GM12878 (cell line): ENCODE data around the gene AKAP13. TPM values are rescaled to one million over a fixed set of nuclear protein-coding genes. Genes with fewer than 3 reads are reported as not detected.

Experiments
- ATAC-seq: fragments of 200-7000 bp; cut with Tn5 transposase; 3 replicates; pipeline ENCODE4 v1.9.1; 2020; ENCODE audit warnings: mild to moderate bottlenecking, moderate library complexity
- BruUV-seq: library from RNA; stranded (reverse); fragments of 400-500 nt; replicated peaks from 2 replicates; lab custom pipeline; 2021; lab: Mats Ljungman, UMichigan
- CTCF ChIA-PET: fragments of 300-600 bp; sonication (Branson Sonifier 250); formaldehyde crosslinking; extraction: SDS; loops from one replicate; lab custom pipeline; 2021; ENCODE audit warnings: inconsistent platforms; lab: Yijun Ruan, JAX
- POLR2A ChIA-PET: fragments of 350-600 bp; formaldehyde crosslinking; extraction: SDS; loops from one replicate; lab custom pipeline; 2021; ENCODE audit warnings: inconsistent platforms; lab: Charles Lee
- RAD21 ChIA-PET: fragments of 300-600 bp; sonication (Branson Sonifier 250); formaldehyde crosslinking; loops from one replicate; lab custom pipeline; 2023; ENCODE audit warnings: antibody characterized with exemption; ENCODE audit not compliant: unreplicated experiment; lab: Charles Lee
- SMC1A ChIA-PET: fragments of 300-600 bp; sonication (Branson Sonifier 250); formaldehyde crosslinking; loops from one replicate; lab custom pipeline; 2023; ENCODE audit not compliant: unreplicated experiment, uncharacterized antibody; lab: Charles Lee
- DNase-seq: peaks from one replicate; pipeline ENCODE4 v3.0.0-alpha.2; 2011; ENCODE audit warnings: low read depth, low spot score
- FAIRE-seq: peaks from 3 replicates; lab custom pipeline; 2011; peaks lifted over from hg19 to GRCh38; lab: Jason Lieb, UNC
- H2AFZ ChIP-seq: 2 replicates; pipeline ENCODE4 v1.6.0; 2011; ENCODE audit warnings: low read depth, low read length, control low read depth; ENCODE audit not compliant: control insufficient read depth
- H3K27ac ChIP-seq: 2 replicates; pipeline ENCODE4 v1.5.1; 2011; ENCODE audit warnings: control low read depth; ENCODE audit not compliant: control insufficient read depth, insufficient read depth
- H3K27me3 ChIP-seq, 2 experiments: replicated peaks in 1 of 2; 2 replicates each; pipeline versions ENCODE4 v1.6.0 to v1.6.1; 2011; ENCODE audit warnings: low read length in 1 of 2; ENCODE audit not compliant: control insufficient read depth in 2 of 2, insufficient read depth in 2 of 2
- H3K36me3 ChIP-seq, 2 experiments: 2 replicates each; pipeline ENCODE4 v1.5.1; 2011; ENCODE audit warnings: low read length in 1 of 2; ENCODE audit not compliant: control insufficient read depth in 2 of 2, insufficient read depth in 2 of 2
- H3K4me1 ChIP-seq: 2 replicates; pipeline ENCODE4 v1.6.1; 2011; ENCODE audit warnings: mild to moderate bottlenecking, low read length, moderate library complexity, mixed read lengths; ENCODE audit not compliant: control insufficient read depth, insufficient read depth
- H3K4me2 ChIP-seq: 2 replicates; pipeline ENCODE4 v1.6.0; 2011; ENCODE audit warnings: control low read depth; ENCODE audit not compliant: control insufficient read depth, insufficient read depth
- H3K4me3 ChIP-seq: fragments of 200-600 bp; sonication (generic); 2 replicates; pipeline ENCODE4 v1.5.1; 2016
- H3K79me2 ChIP-seq: 2 replicates; pipeline ENCODE4 v1.6.0; 2011; ENCODE audit warnings: low read length; ENCODE audit not compliant: control insufficient read depth, insufficient read depth
- H3K9ac ChIP-seq: 2 replicates; pipeline ENCODE4 v1.8.0; 2011; ENCODE audit warnings: low read length, control low read depth, mixed read lengths; ENCODE audit not compliant: control insufficient read depth, insufficient read depth
- H3K9me3 ChIP-seq: replicated peaks from 3 replicates; pipeline ENCODE4 v1.5.1; 2011; ENCODE audit warnings: mild to moderate bottlenecking, low read length; ENCODE audit not compliant: control insufficient read depth, insufficient read depth
- H4K20me1 ChIP-seq: 2 replicates; pipeline ENCODE4 v1.6.0; 2011; ENCODE audit not compliant: control insufficient read depth, insufficient read depth
- MYC ChIP-seq: IDR thresholded peaks from 2 replicates; pipeline ENCODE4 v1.6.1; 2011; ENCODE audit warnings: mild to moderate bottlenecking, low read length, moderate library complexity, inconsistent platforms; ENCODE audit not compliant: insufficient read depth, insufficient replicate concordance, insufficient read length, severe bottlenecking
- WGBS: methylation state at CpG from one replicate; pipeline ENCODE4 v1.1.6; 2016; ENCODE audit warnings: low lambda C conversion rate; ENCODE audit not compliant: insufficient replicate concordance, insufficient coverage; ENCODE audit errors: missing lambda C conversion rate; 5-methylcytosine and 5-hydroxymethylcytosine counted together
- in situ Hi-C: fragments of 300-500 bp; cut with MboI; formaldehyde crosslinking; loops from 9 replicates; pipeline ENCODE4 v1.14.3; 2018; ENCODE audit warnings: mixed read lengths
- intact Hi-C: fragments of 100-400 bp; cut with micrococcal nuclease; formaldehyde crosslinking; loops from one replicate; pipeline ENCODE4 v1.14.2; 2022; ENCODE audit not compliant: unreplicated experiment
- polyA plus RNA-seq, 11 experiments: library from polyadenylated mRNA; depleted of rRNA in 4 of 11; unstranded in 6 of 11; stranded (reverse) in 5 of 11; fragments of >200 nt; fragmentation: Nextera tagmentation in 4 of 11; fragmentation: Illumina TruSeq in 1 of 11; extraction: Ambion mirVana in 4 of 11; extraction: Trizol in 1 of 11; gene quantifications; 1 replicate in 1 of 11; 2 replicates in 10 of 11; pipeline versions ENCODE4 v1.2.1 to v1.2.3, GENCODE V29; 2011 to 2016; ENCODE audit warnings: inconsistent platforms in 2 of 11, missing spikeins in 2 of 11, low read depth in 1 of 11
- total RNA-seq, 4 experiments: library from RNA; depleted of rRNA in 3 of 4; stranded (reverse); fragments of >200 nt in 3 of 4; fragmentation: Illumina TruSeq in 1 of 4; extraction: Trizol in 1 of 4; gene quantifications; 2 replicates each; pipeline versions ENCODE4 v1.2.1 to v1.2.3, GENCODE V29; 2013 to 2021
- TF ChIP-seq, protein P1 (sequence below): fragments of 450-650 bp; IDR thresholded peaks from 2 replicates; pipeline ENCODE4 v1.6.1; 2017; ENCODE audit warnings: antibody characterized with exemption, mild to moderate bottlenecking, moderate library complexity
- TF ChIP-seq, protein P2 (sequence below): fragments of 450-650 bp; IDR thresholded peaks from 2 replicates; pipeline ENCODE4 v1.6.1; 2018; ENCODE audit warnings: mild to moderate bottlenecking, low read depth, moderate library complexity; ENCODE audit not compliant: partially characterized antibody

AKAP13 gene
- total and polyA plus RNA-seq, 10 of the 15 experiments (the other 5 are each of a cell fraction or from before 2014, with no cell fraction given): 14.4 to 74.9 (median 55.1) TPM

DNA sequence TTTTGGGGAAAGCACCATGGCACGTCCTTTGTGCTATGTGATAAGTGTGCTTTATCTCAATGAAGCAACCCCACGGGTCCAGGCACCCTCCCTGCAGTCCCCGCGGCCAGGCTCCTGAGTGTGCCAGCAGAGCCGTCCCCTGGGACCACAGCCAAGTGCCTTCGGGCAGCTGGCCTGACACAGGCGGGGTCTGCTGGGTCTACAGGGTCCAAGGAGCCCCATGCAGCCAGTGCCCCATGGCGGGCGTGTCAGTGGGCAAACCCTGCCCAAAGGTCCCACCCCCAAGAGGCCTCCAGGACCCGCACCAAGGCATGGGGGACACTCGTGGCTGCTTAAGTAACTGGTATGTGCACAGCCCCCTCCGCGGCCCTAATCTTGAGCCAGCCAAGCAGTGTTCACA, 379.0 kb downstream of the AKAP13 start:
- Histone ChIP-seq H3K4me3 (no peak overlapping the region), H3K27ac (no peak overlapping the region), H3K36me3 (no peaks in the 10 kb centered on the region; a peak in 1 of 4 replicates), H3K79me2 (no peaks in the 10 kb centered on the region), H3K9ac (no peak overlapping the region), H3K9me3 (no peaks in the 10 kb centered on the region), H3K4me1 (no peaks in the 10 kb centered on the region), H2AFZ (no peak overlapping the region), H3K4me2 (no peak overlapping the region), H3K27me3 (no peaks in the 10 kb centered on the region), H4K20me1 (no peaks in the 10 kb centered on the region)
- ATAC-seq (no peak), FAIRE-seq (no peak), DNase-seq (no peak)
- 80% methylated on average over 12 of the region's 13 CpGs for WGBS
- intact Hi-C loops: no loop called here
- POLR2A ChIA-PET: no interaction called here
- RAD21 ChIA-PET: no interaction called here
- CTCF ChIA-PET: no interaction called here
- no TSS peak for BruUV-seq
- no peak for TF ChIP-seq MYC
- SMC1A ChIA-PET: interaction anchor here (1.4 kb wide), 1 partner anchor 9 kb away, joined by 3 read pairs; no protein-coding TSS in a partner anchor
- in situ Hi-C loops: no loop called here

DNA sequence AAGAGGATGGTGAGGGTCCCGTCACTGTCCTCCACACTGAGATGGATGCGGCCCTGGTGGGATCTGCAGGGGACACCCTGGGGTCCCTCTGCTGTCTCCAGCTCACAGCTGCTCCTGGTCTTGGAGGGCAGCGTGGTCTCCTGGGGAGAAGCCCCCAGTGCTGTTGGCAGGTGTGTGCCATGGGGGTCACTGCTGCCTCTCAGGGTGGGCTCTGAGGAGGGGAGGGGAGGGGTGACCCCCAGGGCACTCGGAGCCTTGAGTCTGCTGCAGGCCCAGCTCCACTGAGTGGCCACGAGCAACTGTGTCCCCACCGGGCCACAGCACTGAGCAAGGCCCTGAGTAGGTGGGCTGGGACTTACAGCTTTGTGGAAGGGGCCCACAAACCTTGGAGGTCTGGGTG, 379.6 kb downstream of the AKAP13 start:
- Histone ChIP-seq H2AFZ (no peak overlapping the region), H3K27ac (no peak overlapping the region), H4K20me1 (no peaks in the 10 kb centered on the region), H3K36me3 (no peaks in the 10 kb centered on the region; a peak in 1 of 4 replicates), H3K9me3 (no peaks in the 10 kb centered on the region), H3K4me1 (no peaks in the 10 kb centered on the region), H3K4me3 (no peak overlapping the region), H3K79me2 (no peaks in the 10 kb centered on the region), H3K27me3 (no peaks in the 10 kb centered on the region), H3K4me2 (no peak overlapping the region), H3K9ac (no peak overlapping the region)
- ChIA-PET POLR2A (no interaction called here), RAD21 (no interaction called here), CTCF (no interaction called here), SMC1A (interaction anchor here (1.4 kb wide), 1 partner anchor 10 kb away, joined by 3 read pairs; no protein-coding TSS in a partner anchor)
- ATAC-seq: no peak
- no peak for DNase-seq
- no peak for FAIRE-seq
- no TSS peak for BruUV-seq
- 89% methylated on average over 6 of the region's 6 CpGs for WGBS
- TF ChIP-seq, protein P1, sequence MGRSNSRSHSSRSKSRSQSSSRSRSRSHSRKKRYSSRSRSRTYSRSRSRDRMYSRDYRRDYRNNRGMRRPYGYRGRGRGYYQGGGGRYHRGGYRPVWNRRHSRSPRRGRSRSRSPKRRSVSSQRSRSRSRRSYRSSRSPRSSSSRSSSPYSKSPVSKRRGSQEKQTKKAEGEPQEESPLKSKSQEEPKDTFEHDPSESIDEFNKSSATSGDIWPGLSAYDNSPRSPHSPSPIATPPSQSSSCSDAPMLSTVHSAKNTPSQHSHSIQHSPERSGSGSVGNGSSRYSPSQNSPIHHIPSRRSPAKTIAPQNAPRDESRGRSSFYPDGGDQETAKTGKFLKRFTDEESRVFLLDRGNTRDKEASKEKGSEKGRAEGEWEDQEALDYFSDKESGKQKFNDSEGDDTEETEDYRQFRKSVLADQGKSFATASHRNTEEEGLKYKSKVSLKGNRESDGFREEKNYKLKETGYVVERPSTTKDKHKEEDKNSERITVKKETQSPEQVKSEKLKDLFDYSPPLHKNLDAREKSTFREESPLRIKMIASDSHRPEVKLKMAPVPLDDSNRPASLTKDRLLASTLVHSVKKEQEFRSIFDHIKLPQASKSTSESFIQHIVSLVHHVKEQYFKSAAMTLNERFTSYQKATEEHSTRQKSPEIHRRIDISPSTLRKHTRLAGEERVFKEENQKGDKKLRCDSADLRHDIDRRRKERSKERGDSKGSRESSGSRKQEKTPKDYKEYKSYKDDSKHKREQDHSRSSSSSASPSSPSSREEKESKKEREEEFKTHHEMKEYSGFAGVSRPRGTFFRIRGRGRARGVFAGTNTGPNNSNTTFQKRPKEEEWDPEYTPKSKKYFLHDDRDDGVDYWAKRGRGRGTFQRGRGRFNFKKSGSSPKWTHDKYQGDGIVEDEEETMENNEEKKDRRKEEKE: no peak
- TF ChIP-seq, protein P2, sequence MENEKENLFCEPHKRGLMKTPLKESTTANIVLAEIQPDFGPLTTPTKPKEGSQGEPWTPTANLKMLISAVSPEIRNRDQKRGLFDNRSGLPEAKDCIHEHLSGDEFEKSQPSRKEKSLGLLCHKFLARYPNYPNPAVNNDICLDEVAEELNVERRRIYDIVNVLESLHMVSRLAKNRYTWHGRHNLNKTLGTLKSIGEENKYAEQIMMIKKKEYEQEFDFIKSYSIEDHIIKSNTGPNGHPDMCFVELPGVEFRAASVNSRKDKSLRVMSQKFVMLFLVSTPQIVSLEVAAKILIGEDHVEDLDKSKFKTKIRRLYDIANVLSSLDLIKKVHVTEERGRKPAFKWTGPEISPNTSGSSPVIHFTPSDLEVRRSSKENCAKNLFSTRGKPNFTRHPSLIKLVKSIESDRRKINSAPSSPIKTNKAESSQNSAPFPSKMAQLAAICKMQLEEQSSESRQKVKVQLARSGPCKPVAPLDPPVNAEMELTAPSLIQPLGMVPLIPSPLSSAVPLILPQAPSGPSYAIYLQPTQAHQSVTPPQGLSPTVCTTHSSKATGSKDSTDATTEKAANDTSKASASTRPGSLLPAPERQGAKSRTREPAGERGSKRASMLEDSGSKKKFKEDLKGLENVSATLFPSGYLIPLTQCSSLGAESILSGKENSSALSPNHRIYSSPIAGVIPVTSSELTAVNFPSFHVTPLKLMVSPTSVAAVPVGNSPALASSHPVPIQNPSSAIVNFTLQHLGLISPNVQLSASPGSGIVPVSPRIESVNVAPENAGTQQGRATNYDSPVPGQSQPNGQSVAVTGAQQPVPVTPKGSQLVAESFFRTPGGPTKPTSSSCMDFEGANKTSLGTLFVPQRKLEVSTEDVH: no peak
- in situ Hi-C loops: no loop called here
- intact Hi-C loops: no loop called here
